Uterus (tissue), 4 donors: ENCODE data around the gene MPL. TPM values are rescaled to one million over a fixed set of nuclear protein-coding genes. Genes with fewer than 3 reads are reported as not detected.

Experiments used
- DNase-seq, 2 donors: peaks; one replicate each; pipeline ENCODE4 v3.0.0-alpha.2; 2019 to 2020
- H3K27ac ChIP-seq, 2 donors: fragments of 200-600 bp; sonication (generic); 1 replicate in 1 of 2; 2 replicates in 1 of 2; pipeline ENCODE4 v1.5.1; 2016 to 2018
- H3K27me3 ChIP-seq, 2 donors: fragments of 200-600 bp; sonication (generic); one replicate each; pipeline ENCODE4 v1.5.1; 2018 to 2019; ENCODE audit warnings: control low read depth in 1 of 2
- H3K36me3 ChIP-seq, 2 donors: fragments of 200-600 bp; sonication (generic); one replicate each; pipeline ENCODE4 v1.5.1; 2019; ENCODE audit warnings: control low read depth in 1 of 2
- H3K4me1 ChIP-seq, 2 donors: fragments of 200-600 bp; sonication (generic); one replicate each; pipeline ENCODE4 v1.5.1; 2018 to 2019; ENCODE audit warnings: control low read depth in 1 of 2
- H3K4me3 ChIP-seq, 2 donors: fragments of 200-600 bp; sonication (generic); 1 replicate in 1 of 2; 2 replicates in 1 of 2; pipeline ENCODE4 v1.5.1; 2018 to 2019; ENCODE audit warnings: mild to moderate bottlenecking in 1 of 2
- H3K9me3 ChIP-seq, 2 donors: fragments of 200-600 bp; sonication (generic); one replicate each; pipeline ENCODE4 v1.5.1; 2019; ENCODE audit warnings: control low read depth in 1 of 2
- CTCF ChIP-seq, 4 experiments: fragments of 200-600 bp in 2 of 4; fragments of 450-650 bp in 2 of 4; sonication (generic) in 2 of 4; IDR thresholded peaks; one replicate each; pipeline ENCODE4 v1.5.1; 2016 to 2019; ENCODE audit warnings: antibody characterized with exemption in 4 of 4, mild to moderate bottlenecking in 2 of 4, moderate library complexity in 1 of 4
- POLR2A ChIP-seq, 2 donors: fragments of 450-650 bp; IDR thresholded peaks; one replicate each; pipeline ENCODE4 v1.6.1; 2016; ENCODE audit warnings: antibody characterized with exemption in 2 of 2, mild to moderate bottlenecking in 1 of 2, moderate library complexity in 1 of 2
- intact Hi-C: fragments of 100-400 bp; cut with DNase I; formaldehyde crosslinking; loops from one replicate; pipeline ENCODE4 v1.15.1; 2023; ENCODE audit warnings: low total_unique reads
- total RNA-seq, 4 donors: library from RNA; depleted of rRNA in 3 of 4; stranded (reverse); fragments of >200 nt in 3 of 4; gene quantifications; one replicate each; pipeline versions ENCODE4 v1.1.0 to v1.2.4, GENCODE V29; 2014 to 2023
- donor health status: DM: yes; HTN: yes; CAD: no.

The MPL gene
- total RNA-seq, 4 donors from 2014 or later: 1.3 TPM; not detected in 3

DNA sequence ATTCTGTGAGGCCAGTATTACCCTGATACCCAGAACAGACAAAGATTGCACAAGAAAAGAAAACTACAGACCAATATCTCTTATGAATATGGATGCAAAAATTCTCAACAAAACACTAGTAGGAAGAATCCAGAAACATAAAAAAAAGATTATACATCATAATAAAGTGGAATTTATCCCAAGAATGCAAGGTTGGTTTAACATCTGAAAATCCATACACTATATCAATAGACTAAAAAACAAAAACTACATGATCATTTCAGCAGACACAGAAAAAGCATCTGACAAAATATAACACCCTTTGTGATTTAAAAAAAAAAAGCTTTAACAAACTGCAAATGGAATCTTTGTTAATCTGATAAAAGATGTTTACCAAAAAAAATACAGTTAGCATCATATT is 12.2 kb upstream of the MPL start:
- H3K27ac ChIP-seq: no peak overlapping the region
- H3K36me3 ChIP-seq: no peaks in the 10 kb centered on the region
- no peak overlapping the region for H3K4me3 ChIP-seq
- H3K4me1 ChIP-seq: no peaks in the 10 kb centered on the region
- TF ChIP-seq CTCF (IDR thresholded peaks at IDR 0.05) (no peak), POLR2A (IDR thresholded peaks at IDR 0.05) (no peak)
- no peak for DNase-seq
- H3K9me3 ChIP-seq: no peaks in the 10 kb centered on the region
- intact Hi-C loops: no loop called here
- H3K27me3 ChIP-seq: no peaks in the 10 kb centered on the region

- no peaks in the 10 kb centered on the region for H3K4me1 ChIP-seq
- no peaks in the 10 kb centered on the region for H3K9me3 ChIP-seq
- no peak for TF ChIP-seq POLR2A (IDR thresholded peaks at IDR 0.05)
- no peak for TF ChIP-seq CTCF (IDR thresholded peaks at IDR 0.05)
- H3K4me3 ChIP-seq: no peak overlapping the region
- no peaks in the 10 kb centered on the region for H3K27me3 ChIP-seq
- DNase-seq: no peak
- H3K36me3 ChIP-seq: no peaks in the 10 kb centered on the region
- no peak overlapping the region for H3K27ac ChIP-seq
- intact Hi-C loops: no loop called here
These were observed 9.9 kb upstream of the MPL start for GRCh38 chr1:43327549-43328292.

DNA sequence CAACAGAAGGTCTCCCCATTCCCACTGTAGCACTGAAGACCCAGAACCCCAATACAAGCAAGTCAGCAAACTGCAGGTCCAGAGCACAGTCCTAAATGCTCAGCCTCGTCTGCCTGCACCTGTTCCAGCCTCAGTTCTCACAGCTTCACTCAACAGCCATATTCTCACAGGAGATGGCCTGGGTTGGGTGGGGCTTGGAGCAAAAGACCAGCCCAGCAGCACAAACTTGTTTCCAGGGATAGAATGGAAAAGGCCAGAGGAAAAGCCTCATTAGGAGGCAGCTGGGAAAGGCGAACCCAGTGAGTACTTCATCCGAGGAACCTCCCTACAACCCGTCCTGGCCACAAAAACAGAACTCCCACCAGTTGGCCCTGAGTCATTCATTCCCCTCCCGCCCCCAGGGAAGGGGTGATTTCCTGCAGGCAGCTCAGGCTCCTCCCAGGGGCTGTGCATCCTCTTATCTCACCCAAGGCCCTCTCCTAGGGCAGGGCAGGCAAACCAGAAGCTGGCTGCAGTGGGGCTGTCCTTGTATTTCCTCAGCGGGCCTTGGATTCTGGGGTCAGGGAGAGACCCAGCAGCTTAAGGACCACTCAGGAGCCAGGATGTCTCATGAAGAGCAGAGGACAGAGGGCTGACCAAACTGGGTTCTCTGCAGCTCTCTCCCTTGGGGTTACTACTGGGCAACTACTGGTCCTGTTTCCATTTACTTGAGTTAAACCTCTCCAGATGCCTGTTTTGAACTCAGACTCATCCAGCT is 7.4 kb upstream of the MPL start:
- intact Hi-C loops: no loop called here
- H3K9me3 ChIP-seq: no peaks in the 10 kb centered on the region
- TF ChIP-seq POLR2A (IDR thresholded peaks at IDR 0.05) (no peak), CTCF (IDR thresholded peaks at IDR 0.05) (no peak)
- H3K27me3 ChIP-seq: no peaks in the 10 kb centered on the region
- H3K27ac ChIP-seq: peak overlapping the region; percentile 10 to 49
- DNase-seq: peak; percentile 42 to 51
- H3K36me3 ChIP-seq: no peaks in the 10 kb centered on the region
- no peaks in the 10 kb centered on the region for H3K4me1 ChIP-seq
- no peak overlapping the region for H3K4me3 ChIP-seq

GRCh38 chr1:43331688-43332087 is 5.9 kb upstream of the MPL start:
- Histone ChIP-seq H3K9me3 (no peaks in the 10 kb centered on the region), H3K4me1 (no peaks in the 10 kb centered on the region), H3K27me3 (no peaks in the 10 kb centered on the region), H3K36me3 (no peaks in the 10 kb centered on the region), H3K27ac (no peak overlapping the region), H3K4me3 (no peak overlapping the region)
- DNase-seq: no peak
- no peak for TF ChIP-seq CTCF (IDR thresholded peaks at IDR 0.05)
- TF ChIP-seq POLR2A (IDR thresholded peaks at IDR 0.05): no peak
- intact Hi-C loops: no loop called here
